LHCN-M2 (cell line): Measurements from ENCODE around the gene C12orf75. TPM values are rescaled to one million over a fixed set of nuclear protein-coding genes. Genes with fewer than 3 reads are reported as not detected.
"Not testable (repeated sequence)": the region's sequence is repeated elsewhere in the genome, so short reads cannot be mapped to it uniquely, and the experiment has no call there.

Source experiments
- DNase-seq: peaks from one replicate; pipeline ENCODE4 v3.0.0-alpha.2; 2012; ENCODE audit warnings: low read depth
- total RNA-seq: library from RNA; depleted of rRNA; stranded (reverse); fragments of >200 nt; gene quantifications from 2 replicates; pipeline ENCODE4 v1.2.3, GENCODE V29; 2014

The C12orf75 gene
- total RNA-seq, 1 experiment from 2014 or later: 238 TPM

DNA sequence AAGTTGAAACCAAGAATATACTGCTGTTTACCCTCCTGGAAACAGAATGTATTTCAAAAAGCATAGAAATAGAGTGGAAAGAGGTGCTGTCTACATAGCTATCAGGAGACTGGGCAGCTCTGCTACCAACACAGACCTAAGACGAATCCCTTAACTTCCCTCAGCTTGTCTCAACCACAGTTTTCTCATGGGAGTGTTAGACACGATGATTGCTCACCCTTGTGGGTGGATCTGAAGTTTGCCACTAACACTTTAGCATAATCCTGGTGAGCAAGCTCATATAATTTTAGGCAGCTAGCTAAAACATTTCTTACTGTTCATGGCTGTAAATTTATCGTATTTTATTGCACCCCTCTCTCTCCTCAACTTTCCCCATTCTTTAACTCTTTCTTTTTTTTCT lies 38.5 kb downstream of the C12orf75 start:
- peak; percentile 84 for DNase-seq

DNA sequence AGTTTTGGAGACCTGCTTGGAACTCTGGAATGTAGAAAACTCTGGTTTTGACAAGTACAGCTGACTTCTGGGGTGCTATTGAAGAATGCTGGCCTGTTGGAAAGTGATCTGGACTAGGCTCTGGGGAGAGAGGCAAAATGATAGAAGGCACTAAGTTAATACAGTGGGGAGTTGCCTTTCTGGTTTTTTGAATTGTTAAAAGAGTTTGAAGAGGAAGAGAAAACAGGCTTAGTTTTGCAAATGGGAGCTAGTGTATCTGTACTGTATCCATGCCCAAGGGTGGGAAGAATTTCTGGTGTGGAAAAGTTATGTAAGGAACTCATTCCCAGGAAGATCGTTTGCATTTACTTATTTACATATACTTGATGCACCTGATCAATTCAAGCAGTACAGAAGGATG lies 43.8 kb downstream of the C12orf75 start:
- no peak for DNase-seq

DNA sequence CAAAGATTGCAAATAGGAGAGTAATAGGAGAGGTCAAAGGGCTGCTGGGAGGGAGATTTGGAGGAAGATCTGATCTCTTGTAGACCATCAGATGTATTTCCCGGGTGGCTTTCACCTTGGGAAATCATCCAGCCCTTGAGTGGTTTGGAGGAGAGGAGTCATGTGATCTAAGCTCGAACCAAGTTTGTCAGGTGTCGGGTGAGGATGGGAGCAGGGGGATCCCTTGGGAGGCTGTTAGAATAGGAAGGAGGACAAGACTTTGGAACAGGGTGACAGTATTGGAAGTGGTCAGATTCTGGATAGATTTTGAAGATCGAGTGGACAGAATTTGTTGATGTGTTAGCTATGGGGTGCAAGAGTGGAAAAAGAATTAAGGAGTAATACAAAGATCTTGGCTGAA lies 46.6 kb downstream of the C12orf75 start:
- no peak for DNase-seq

DNA sequence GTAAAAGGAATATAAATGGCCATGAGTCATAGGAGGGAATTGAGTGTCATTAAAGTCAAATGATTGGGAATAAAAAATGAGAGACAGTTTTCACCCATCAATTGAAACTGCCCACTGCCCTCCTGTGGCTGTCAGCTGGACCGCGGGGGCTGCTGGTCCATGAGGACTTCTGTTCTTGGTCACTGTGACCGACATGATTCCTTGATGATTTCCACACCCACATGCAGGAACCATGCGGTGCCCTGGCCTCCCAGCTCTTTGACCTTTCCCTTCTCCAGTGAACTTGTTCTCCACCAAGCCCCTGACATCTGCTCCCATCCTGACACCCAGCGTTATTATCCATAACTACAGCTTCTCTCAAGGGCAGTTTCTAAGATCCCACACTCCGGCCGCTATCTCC lies 48.4 kb downstream of the C12orf75 start:
- DNase-seq: peak; percentile 16

DNA sequence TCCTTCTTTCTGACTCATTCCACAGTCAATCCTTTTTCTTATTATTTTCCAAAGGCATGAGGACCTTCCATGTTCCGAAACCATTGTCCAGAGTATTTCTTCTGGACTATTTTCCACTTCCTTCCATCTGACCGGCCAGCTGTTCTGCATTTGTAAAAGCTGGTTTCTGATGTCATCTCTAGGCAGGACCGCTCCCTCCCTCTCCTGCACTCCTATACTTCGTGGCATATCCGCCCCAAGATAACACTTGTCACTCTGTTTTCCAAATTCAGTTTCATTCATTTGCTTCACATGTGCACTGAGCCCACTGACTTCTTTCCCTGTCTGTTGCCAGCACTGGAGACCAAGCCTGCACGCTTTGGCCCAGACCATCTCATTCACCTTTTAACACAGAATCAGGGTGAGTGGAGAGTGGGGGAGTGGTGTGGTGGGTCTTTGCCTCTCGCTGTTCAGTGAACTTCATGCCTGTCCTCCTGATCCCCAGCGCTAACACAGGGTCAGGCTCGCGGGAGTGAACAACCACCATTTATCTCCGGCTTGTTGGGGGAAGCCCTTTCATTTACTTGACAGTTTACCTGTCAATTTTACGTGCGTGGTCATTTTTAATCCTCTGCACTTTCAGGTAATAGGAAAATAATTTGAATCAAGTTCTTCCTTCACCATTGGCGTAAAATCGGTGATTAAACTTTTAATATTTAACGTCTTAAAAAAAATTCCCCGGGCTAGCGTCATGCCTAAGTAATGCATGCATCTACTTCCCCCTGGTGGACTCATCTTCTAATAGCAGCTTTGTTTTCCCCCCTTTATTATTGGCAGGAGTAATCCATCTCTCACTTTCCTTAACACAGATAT lies 52.5 kb downstream of the C12orf75 start:
- DNase-seq: peak; percentile 84

DNA sequence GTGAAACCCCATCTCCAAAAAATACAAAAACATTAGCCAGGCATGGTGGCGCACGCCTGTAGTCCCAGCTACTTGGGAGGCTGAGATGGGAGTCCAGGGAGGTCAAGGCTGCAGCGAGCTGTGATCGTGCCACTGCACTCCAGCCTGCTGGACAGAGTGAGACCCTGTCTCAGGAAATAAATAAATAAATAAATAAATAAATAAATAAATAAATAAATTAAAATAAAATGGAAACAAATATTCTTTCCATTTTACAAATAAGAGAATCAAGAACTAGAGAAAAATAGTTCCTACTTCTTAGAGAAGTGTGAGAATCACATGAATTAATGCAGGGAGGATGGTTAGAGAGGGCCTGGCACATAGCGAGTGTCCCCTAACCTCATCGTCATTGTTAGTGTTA lies 53.7 kb downstream of the C12orf75 start:
- no peak for DNase-seq

DNA sequence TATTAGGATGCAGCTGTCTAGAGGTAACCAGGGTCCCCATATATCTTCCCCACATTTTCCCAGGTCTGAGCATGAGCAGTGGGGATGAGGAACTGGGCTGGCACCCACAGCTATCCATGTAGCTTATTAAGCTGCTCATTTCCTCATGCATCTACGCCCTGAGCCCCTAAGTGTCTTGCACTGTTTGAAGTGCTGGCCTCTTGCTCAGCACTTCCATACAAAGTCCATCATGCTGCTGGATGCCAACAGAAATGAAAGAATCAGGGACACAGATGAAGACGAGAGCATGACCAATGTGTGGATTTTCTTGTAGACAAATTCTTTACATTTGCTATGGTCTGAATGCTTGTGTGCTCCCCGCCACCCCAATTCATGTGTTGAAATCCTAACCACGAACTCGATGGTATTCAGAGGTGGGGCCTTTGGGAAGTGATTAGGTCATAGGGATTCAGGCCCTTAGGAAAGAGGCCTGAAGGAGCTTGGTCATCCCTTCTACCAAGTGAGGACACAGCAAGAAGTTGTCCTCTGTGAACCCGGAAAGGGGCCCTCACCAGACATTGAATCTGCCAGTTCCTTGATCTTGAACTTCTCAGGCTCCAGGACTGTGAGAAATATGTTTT lies 54.5 kb downstream of the C12orf75 start:
- DNase-seq: no peak

DNA sequence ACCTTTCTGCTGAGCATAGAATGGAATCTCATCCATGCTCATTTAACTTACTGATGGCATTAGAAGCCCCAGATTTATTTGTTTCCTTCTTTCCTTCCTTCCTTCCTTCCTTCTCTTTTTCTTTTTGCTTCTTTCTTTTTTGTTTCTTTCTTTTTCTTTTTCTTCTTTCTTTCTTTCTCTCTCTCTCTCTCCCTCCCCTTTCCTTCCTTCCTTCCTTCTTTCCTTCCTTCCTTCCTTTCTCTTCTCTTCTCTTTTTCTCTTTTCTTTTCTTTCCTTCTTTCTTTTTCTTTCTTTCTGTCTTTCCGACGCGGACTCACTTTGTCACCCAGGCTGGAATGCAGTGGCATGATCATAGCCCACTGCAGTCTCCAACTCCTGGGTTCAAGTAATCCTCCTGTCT lies 55.9 kb downstream of the C12orf75 start:
- no peak for DNase-seq

DNA sequence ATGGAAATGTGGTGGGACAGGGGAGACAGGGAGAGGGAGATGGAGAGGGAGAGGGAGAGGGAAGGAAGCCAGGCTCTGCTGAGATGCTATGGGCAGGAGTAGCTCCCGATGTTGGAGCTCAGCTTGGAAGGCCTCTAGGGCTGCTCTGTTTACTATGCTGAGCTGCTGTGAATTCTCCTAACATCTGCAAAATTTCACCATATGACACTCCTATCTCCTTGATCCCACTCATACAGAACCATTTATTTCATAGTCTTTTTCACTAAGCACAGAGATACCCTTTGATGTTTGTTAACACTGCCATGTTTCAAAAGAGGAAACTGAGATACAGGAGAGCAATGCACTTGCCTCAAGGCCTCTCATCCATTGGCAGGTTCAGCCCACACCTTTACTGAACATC lies 60.7 kb downstream of the C12orf75 start:
- no peak for DNase-seq

DNA sequence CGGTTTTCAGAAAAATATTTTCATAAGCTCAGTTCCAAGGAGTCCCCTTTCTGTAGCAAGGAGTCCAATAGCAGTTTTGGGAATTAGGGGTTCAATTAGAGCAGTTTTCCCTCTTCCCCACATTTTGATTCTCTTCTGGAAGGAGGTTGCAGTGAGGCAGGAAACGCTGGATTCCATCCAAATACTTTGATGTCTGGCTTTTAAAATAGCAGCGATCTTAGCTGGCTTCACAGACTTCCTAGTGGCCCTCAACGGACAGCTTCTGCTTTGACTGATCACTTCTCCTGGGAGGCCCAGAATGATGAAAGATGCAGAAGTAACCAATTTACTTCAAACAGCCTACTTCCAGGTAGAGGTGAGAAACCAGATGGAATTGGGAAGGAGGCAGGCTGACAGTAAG lies 63.1 kb downstream of the C12orf75 start:
- DNase-seq: peak; percentile 24

DNA sequence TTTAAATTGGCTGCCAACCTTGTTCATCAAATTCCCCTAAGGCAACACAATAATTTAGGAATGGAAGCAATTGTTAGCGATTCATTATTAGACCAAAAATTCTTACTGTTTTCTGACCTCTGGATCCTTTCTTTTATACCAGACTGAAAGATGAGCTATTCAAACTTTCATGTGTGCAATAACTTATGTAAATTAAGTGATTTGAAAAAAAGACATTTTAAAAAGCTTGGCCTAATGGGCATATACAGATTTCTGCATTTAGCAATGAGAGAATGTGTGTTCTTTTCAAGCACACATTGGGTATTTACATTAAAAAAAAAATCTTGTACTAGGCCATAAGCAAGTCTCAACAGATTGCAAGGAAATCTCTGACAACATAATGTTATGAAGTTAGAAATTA lies 65.5 kb downstream of the C12orf75 start:
- DNase-seq: no peak

DNA sequence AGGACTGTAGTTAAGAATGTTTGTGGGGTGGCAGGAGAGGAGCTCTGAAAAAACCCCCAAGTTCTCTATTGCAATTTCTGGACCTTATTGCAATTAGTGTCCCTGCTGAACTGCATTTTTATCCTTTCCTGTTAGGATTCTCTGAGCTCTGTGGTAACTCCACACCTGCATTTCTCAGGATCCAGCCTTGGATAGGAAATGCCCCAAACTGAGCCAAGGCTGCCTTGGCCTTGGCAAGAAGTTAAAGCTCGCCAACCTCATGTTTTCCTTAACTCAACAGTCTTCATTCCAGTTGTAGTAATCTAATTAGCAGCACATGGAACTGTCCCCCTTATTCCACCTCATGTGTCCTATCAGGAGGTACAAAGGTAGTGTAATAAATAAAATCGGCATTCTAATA lies 66.5 kb downstream of the C12orf75 start:
- DNase-seq: no peak

DNA sequence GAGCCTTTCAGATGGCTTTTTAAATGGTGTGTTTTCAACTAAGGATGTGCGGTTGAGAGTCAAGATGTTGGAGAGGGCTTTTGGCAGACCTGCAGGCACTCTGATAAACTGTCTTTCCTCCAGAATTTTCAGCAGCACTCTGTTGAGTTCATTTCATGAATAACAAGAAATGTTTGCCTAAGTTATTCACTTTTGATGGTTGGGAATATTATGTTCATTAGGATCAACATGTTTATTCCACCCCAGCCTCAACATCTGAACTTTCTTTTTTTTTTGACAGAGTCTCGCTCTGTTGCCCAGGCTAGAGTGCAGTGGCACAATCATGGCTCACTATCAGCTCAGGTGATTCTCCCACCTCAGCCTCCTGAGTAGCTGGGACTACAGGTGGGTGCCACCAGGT lies 68.4 kb downstream of the C12orf75 start:
- DNase-seq: no peak

DNA sequence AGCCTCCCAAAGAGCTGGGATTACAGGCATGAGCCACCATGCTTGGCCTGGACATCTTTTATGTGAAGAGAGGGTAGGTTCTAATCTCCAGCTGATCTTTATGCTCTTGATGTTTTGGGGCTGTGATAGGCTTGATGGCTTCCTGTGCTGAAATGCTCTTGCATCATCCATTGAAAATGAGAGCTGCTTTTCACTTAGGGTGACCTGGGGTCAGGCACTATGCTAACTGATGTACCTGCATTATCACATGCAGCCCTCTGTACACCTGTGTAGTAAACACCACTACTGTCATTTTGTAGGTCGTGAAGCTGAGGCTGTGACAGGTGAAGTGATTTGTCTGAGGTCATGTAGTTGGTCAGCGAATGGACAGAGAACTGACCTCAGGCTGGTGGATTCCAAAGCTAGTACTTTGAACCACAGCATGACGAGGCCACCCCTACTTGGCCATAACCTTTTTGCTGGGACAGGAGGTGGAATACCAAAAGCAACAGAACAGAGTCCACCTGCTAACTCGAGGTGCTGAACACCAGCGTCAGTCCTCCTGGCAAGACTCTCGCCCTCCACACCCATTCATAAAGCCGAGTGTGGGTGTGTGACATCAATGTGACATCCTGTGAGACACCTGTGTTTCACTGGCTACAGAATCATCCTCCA lies 69.1 kb downstream of the C12orf75 start:
- no peak for DNase-seq

DNA sequence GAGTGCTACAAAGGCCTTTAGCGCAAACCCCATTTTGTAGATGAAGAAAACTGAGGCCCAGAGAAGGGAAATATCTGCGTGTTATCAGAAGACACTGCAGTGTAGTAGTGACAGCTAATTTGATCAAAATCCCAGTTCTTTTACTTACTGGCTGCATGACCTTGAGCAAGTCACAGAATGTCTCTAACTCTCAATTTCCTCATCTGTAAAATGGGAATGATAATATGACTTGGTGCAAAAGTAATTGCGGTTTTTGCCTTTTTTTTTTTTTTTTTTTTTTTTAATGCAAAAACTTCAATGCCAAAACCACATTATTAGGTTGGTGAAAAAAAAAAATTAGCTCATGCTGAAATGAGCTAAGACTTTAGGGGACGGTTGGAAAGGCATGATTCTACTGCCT lies 69.7 kb downstream of the C12orf75 start:
- DNase-seq: no peak

DNA sequence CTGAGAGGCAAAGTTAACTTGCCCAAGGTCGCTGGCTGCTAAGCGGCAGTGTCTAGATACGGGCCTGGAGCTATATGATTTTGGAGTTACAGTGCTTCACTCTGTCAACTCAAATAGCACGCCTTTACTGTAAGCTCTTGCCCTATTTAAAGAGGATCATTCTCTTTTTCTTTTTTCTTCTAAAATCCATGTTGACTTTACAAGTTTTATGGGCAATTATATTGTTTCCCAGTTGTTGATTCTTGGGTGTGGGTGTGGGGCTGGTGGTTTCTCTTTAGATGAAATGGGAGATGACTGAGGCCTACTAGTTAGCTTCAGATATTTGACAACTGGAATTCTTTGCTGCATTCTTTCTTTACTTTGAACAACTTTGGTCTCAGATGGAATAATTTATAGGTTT lies 70.7 kb downstream of the C12orf75 start:
- DNase-seq: no peak

DNA sequence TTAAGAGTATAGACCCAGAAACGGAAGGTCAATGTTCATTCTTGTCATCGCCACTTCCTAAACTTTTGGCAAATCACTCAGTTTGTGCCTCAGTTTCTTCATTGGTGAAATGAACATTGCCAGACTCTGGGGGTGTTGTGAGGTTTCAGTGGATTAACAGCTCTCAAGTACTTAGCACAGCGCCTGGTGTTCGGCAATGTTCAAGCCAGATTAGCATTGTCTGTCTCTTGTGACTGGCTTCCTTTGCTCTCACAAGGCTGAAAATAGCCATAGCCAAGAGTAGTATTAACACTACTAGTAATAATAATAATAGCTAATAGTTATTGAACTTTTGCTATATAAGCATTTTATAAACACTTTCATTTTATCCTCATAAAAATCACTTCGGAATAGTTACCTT lies 71.9 kb downstream of the C12orf75 start:
- DNase-seq: no peak

DNA sequence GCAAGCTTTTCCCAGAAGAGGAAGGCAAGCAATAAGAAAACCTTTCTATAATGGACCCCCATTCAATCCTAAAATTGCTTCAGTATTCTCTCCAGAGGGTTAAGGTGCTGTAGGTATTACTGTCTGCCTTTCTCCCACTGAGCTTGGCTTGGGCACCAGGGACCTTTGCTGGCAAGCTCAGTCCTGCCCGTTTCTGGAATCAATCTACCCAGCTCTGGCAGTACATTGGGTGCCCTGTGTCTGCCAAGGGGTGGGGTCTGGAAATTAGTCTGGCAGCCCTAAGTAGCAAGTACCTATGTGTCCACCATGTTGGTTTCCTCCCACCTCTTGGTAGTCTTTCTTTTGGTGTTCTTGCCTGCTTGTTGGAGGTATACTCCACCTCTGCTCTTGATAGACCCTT lies 72.6 kb downstream of the C12orf75 start:
- DNase-seq: no peak

DNA sequence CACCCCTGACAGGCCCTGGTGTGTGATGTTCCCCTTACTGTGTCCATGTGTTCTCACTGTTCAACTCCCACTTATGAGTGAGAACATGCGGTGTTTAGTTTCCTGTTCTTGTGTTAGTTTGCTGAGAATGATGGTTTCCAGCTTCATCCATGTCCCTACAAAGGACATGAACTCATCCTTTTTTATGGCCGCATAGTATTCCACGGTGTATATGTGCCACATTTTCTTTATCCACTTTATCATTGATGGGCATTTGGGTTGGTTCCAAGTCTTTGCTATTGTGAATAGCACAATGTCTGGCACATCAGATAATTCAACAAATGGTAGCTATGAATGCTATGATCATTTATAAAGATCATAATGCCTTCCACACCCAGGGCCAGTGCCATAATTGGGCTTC lies 73.6 kb downstream of the C12orf75 start:
- DNase-seq: not testable (repeated sequence)

DNA sequence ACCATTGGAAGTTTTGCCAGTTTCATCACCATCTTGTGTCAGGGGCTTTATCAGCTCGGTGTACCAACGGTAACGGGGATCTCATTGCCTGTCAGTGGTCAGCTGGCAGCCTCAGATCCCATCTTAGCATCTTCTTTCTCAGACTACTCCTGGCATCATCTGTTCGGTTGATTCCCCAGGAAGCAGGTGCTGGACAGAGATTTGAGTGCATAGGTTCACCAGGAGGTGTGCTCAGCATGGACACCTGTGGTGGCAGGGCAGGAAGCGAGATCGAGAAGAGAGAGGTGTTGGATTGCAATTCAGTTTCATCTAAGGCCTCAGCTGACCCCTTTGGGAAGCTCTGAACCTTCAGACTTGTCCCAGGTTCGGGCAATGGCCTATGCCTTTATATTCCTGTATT lies 76.0 kb downstream of the C12orf75 start:
- no peak for DNase-seq

DNA sequence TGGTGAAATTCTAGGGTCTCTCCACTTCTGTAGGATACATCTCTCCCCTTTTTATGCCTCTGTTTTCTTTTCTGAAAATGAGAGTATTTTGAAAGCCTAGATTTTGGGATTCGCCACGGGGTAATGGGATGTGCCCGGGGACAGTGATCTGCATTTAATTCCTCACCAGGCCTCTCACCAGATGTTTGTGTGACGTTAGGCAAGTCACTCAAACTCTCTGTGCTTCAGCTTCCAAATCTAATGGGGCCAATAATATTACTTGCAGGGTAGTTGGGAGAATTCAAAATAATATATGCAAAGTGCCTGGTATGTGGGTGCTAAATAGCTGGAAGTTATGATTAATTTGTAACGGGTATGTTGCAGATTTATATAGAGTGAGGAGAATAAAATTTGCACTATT lies 78.8 kb downstream of the C12orf75 start:
- DNase-seq: no peak

DNA sequence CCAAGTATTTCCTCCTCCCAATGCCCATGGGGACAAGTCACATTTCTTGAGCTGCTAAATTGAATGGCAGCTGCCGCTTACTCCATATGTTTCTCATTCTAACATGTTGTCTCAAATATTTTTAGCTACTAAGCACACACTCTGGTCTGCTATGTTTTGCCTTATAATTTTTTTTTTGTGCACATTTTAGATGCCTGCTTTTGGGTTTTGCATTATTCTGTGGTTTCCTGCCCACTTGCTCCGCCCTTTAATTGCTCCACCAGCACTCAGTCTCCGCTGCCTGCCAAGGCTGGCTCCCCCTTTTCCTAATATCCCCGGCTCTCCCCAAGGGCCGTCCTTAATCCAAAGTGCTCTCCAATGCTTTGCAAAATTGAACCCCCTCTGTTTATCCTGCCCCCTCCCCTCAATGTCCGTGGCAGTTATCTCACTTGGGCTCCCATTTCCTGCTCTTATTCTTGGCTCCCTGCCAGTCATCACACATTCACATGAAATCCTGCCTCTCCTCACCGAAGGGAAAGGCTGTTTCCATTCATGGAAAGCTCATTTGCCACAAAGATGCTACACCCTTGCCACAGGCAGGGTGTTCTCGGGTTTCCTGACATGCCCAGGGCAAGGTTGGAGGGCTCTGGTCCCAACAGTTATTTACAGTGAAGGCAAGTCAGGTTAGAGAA lies 79.4 kb downstream of the C12orf75 start:
- peak; percentile 70 for DNase-seq
